K562 (cell line): ENCODE data around the gene PRELID1. TPM values are rescaled to one million over a fixed set of nuclear protein-coding genes. Genes with fewer than 3 reads are reported as not detected.

Source experiments
- ATAC-seq: fragments of 200-7000 bp; cut with Tn5 transposase; 3 replicates; pipeline ENCODE4 v1.9.1; 2020; ENCODE audit warnings: moderate library complexity
- BruUV-seq: library from RNA; stranded (reverse); fragments of 400-500 nt; replicated peaks from 2 replicates; lab custom pipeline; 2021; lab: Mats Ljungman, UMichigan
- CTCF ChIA-PET: fragments of 300-600 bp; formaldehyde crosslinking; extraction: SDS; loops from one replicate; lab custom pipeline; 2021; ENCODE audit warnings: low intra/inter-chr PET ratio; lab: Yijun Ruan, JAX
- POLR2A ChIA-PET: fragments of 300-600, 350-650 bp; sonication (Branson Sonifier 250); formaldehyde crosslinking; extraction: SDS; loops from one replicate; lab custom pipeline; 2021; ENCODE audit warnings: antibody characterized with exemption, inconsistent platforms; lab: Yijun Ruan, JAX
- DNase-seq, 4 experiments: peaks; one replicate each; pipeline versions ENCODE4 v3.0.0 to v3.0.0-alpha.2; 2011 to 2018; ENCODE audit warnings: low spot score in 3 of 4, mixed read lengths in 3 of 4; ENCODE audit errors: extremely low read depth in 1 of 4
- FAIRE-seq: peaks from 2 replicates; lab custom pipeline; 2011; peaks lifted over from hg19 to GRCh38; lab: Jason Lieb, UNC
- H2AFZ ChIP-seq: 2 replicates; pipeline ENCODE4 v1.6.0; 2011; ENCODE audit warnings: low read depth, low read length, control low read depth, inconsistent platforms
- H3K27ac ChIP-seq: fragments of 200-600 bp; 3 replicates; pipeline ENCODE4 v1.8.0; 2011; ENCODE audit warnings: low read depth, mild to moderate bottlenecking, control low read depth, inconsistent platforms, low read length, moderate library complexity, mixed read lengths; ENCODE audit errors: extremely low read depth
- H3K27me3 ChIP-seq, 2 experiments: fragments of 300-600 bp in 1 of 2; 2 replicates in 1 of 2; 3 replicates in 1 of 2; pipeline versions ENCODE4 v1.6.0 to v1.8.0; 2011; ENCODE audit warnings: inconsistent platforms in 2 of 2, low read length in 2 of 2, mild to moderate bottlenecking in 1 of 2, mixed read lengths in 1 of 2, moderate library complexity in 1 of 2; ENCODE audit not compliant: control insufficient read depth in 2 of 2, insufficient read depth in 2 of 2
- H3K36me3 ChIP-seq: fragments of 300-600 bp; 3 replicates; pipeline ENCODE4 v1.8.0; 2011; ENCODE audit warnings: mild to moderate bottlenecking, low read length, inconsistent platforms; ENCODE audit not compliant: control insufficient read depth, insufficient read depth
- H3K4me1 ChIP-seq, 2 experiments: fragments of 200-600 bp in 1 of 2; replicated peaks in 1 of 2; 2 replicates in 1 of 2; 3 replicates in 1 of 2; pipeline versions ENCODE4 v1.5.1 to v1.8.0; 2011; ENCODE audit warnings: inconsistent platforms in 2 of 2, low read length in 2 of 2, mild to moderate bottlenecking in 1 of 2, mixed read lengths in 1 of 2, moderate library complexity in 1 of 2; ENCODE audit not compliant: control insufficient read depth in 2 of 2, insufficient read depth in 2 of 2
- H3K4me2 ChIP-seq: 2 replicates; pipeline ENCODE4 v1.6.1; 2011; ENCODE audit warnings: low read length, control low read depth, inconsistent platforms, mixed read lengths; ENCODE audit not compliant: insufficient read depth
- H3K4me3 ChIP-seq: fragments of 200-600 bp; sonication (generic), shearing (Covaris generic); 2 replicates; pipeline ENCODE4 v1.5.1; 2016; ENCODE audit warnings: control low read depth, inconsistent platforms
- H3K79me2 ChIP-seq: fragments of 200-600 bp; 3 replicates; pipeline ENCODE4 v1.8.0; 2011; ENCODE audit warnings: low read length, inconsistent platforms; ENCODE audit not compliant: control insufficient read depth, insufficient read depth
- H3K9ac ChIP-seq, 2 experiments: 2 replicates each; pipeline versions ENCODE4 v1.6.0 to v1.6.1; 2011; ENCODE audit warnings: low read depth in 2 of 2, low read length in 2 of 2, control low read depth in 1 of 2, inconsistent platforms in 1 of 2, mild to moderate bottlenecking in 1 of 2, mixed read lengths in 1 of 2; ENCODE audit not compliant: insufficient read depth in 1 of 2
- H3K9me1 ChIP-seq: one replicate; pipeline ENCODE4 v1.6.0; 2011; ENCODE audit warnings: inconsistent platforms, mild to moderate bottlenecking, low read length, moderate library complexity; ENCODE audit not compliant: control insufficient read depth, insufficient read depth
- H3K9me3 ChIP-seq: replicated peaks from 2 replicates; pipeline ENCODE4 v1.5.1; 2011; ENCODE audit warnings: low read depth, low read length, inconsistent platforms; ENCODE audit not compliant: control insufficient read depth, insufficient read depth
- H4K20me1 ChIP-seq: replicated peaks from 2 replicates; pipeline ENCODE4 v1.6.1; 2011; ENCODE audit warnings: low read length, inconsistent platforms, mixed read lengths; ENCODE audit not compliant: control insufficient read depth, insufficient read depth
- E2F3 ChIP-seq: fragments of 250-450 bp; sonication (Bioruptor Pico); IDR thresholded peaks from 2 replicates; pipeline ENCODE4 v1.4.0; 2020; ENCODE audit warnings: mild to moderate bottlenecking
- ZBTB49 ChIP-seq: sonication (generic); formaldehyde crosslinking; IDR thresholded peaks from 2 replicates; pipeline ENCODE4 v1.8.0; 2022; ENCODE audit warnings: missing genetic modification reagents, mild to moderate bottlenecking, borderline replicate concordance
- ZNF134 ChIP-seq: fragments of 250-450 bp; sonication (Bioruptor Pico); conservative IDR thresholded peaks from 2 replicates; pipeline ENCODE4 v1.4.0; 2020
- ZNF780A ChIP-seq: fragments of 250-450 bp; sonication (Bioruptor Pico); IDR thresholded peaks from 2 replicates; pipeline ENCODE4 v1.5.0; 2021; ENCODE audit warnings: mild to moderate bottlenecking
- WGBS: fragments of 100-300 bp; shearing (Covaris generic); methylation state at CpG from one replicate; pipeline ENCODE4 v1.1.6; 2016; ENCODE audit warnings: low coverage, mixed read lengths; ENCODE audit not compliant: insufficient coverage; ENCODE audit errors: missing lambda C conversion rate; 5-methylcytosine and 5-hydroxymethylcytosine counted together
- in situ Hi-C: fragments of 300-500 bp; cut with MboI; formaldehyde crosslinking; loops from 4 replicates; pipeline ENCODE4 v1.15.0; 2018; ENCODE audit warnings: inconsistent platforms, mixed read lengths
- intact Hi-C: fragments of 100-400 bp; cut with micrococcal nuclease; formaldehyde crosslinking; loops from 2 replicates; pipeline ENCODE4 v1.14.2; 2022
- polyA plus RNA-seq, 8 experiments: library from polyadenylated mRNA; depleted of rRNA in 4 of 8; stranded (reverse) in 5 of 8; unstranded in 3 of 8; fragments of >200 nt; fragmentation: Nextera tagmentation in 2 of 8; fragmentation: Illumina TruSeq in 1 of 8; extraction: Ambion mirVana in 2 of 8; extraction: Trizol in 1 of 8; gene quantifications; 2 replicates each; pipeline versions ENCODE4 v1.2.1 to v1.2.3, GENCODE V29; 2011 to 2014; ENCODE audit warnings: inconsistent platforms in 1 of 8, missing spikeins in 1 of 8
- total RNA-seq, 7 experiments: library from RNA; depleted of rRNA in 6 of 7; stranded (reverse); fragments of >200 nt in 6 of 7; fragmentation: Illumina TruSeq in 2 of 7; extraction: Trizol in 2 of 7; gene quantifications; 2 replicates each; pipeline versions ENCODE4 v1.2.1 to v1.2.3, GENCODE V29; 2011 to 2021; ENCODE audit warnings: low replicate concordance in 1 of 7
- TF ChIP-seq, protein P1 (sequence below): fragments of 250-450 bp; sonication (Bioruptor Pico); IDR thresholded peaks from 2 replicates; pipeline ENCODE4 v1.4.0; 2020

Gene PRELID1
- total and polyA plus RNA-seq, 9 of the 15 experiments (the other 6 are each of a cell fraction or from before 2014, with no cell fraction given), result 40.1 to 484 (median 340) TPM

DNA sequence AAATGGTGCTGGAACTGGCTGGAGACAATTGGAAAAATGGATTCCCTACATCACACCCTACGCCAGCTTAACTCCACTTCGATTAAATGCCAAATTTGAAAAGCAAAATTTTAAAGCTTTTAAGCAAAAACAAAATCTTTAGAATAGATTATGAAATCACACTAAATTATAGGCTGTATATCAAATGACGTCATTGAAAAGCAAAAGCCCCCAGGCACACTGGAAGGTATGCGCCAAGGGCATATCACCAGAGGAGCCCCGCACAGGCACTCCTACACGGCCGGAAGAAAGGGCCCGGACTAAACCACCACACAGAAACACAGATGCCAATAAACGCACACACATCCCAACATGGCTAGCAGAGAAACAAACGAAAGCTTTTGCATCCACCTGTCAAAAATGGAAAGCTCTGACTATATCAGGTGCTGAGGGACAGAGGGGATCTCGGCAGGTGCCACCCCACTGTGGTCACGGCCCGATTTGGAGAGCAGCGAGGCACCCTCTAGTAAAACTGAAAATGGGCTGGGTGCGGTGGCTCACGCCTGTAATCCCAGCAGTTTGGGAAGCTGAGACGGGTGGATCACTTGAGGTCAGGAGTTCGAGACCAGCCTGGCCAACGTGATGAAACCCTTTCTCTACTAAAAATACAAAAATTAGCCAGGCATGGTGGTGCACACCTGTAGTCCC, 25.1 kb downstream of the PRELID1 start:
- intact Hi-C loops, result no loop called here
- H3K36me3 ChIP-seq, result peaks cover 53% of the 10 kb centered on the region; the same call in 2 of the 3 replicates
- no peak for ATAC-seq
- no TSS peak for BruUV-seq
- FAIRE-seq, result no peak
- no peaks in the 10 kb centered on the region for H3K9me1 ChIP-seq
- H3K4me1 ChIP-seq, result peaks cover 0 to 7% of the 10 kb centered on the region in 2 experiments; a peak in 1 of 5 replicates
- H3K27ac ChIP-seq, result no peak overlapping the region
- H3K27me3 ChIP-seq, result no peaks in the 10 kb centered on the region
- no peak overlapping the region for H3K4me3 ChIP-seq
- in situ Hi-C loops, result no loop called here
- H3K9me3 ChIP-seq, result no peaks in the 10 kb centered on the region
- no peak overlapping the region for H3K4me2 ChIP-seq
- POLR2A ChIA-PET, result interaction anchor here (0.9 to 1.1 kb wide), 3 partner anchors 13 to 23 kb away, joined by 3 to 4 read pairs (median 3); partner anchors contain the start of gene LMAN2
- CTCF ChIA-PET, result no interaction called here
- no peak for DNase-seq
- no peaks in the 10 kb centered on the region for H3K79me2 ChIP-seq
- H4K20me1 ChIP-seq, result no peaks in the 10 kb centered on the region
- TF ChIP-seq ZBTB49 (CRISPR knock-in tag) (no peak), E2F3 (no peak), ZNF134 (CRISPR knock-in tag) (no peak), ZNF780A (CRISPR knock-in tag) (no peak)
- TF ChIP-seq, protein P1, sequence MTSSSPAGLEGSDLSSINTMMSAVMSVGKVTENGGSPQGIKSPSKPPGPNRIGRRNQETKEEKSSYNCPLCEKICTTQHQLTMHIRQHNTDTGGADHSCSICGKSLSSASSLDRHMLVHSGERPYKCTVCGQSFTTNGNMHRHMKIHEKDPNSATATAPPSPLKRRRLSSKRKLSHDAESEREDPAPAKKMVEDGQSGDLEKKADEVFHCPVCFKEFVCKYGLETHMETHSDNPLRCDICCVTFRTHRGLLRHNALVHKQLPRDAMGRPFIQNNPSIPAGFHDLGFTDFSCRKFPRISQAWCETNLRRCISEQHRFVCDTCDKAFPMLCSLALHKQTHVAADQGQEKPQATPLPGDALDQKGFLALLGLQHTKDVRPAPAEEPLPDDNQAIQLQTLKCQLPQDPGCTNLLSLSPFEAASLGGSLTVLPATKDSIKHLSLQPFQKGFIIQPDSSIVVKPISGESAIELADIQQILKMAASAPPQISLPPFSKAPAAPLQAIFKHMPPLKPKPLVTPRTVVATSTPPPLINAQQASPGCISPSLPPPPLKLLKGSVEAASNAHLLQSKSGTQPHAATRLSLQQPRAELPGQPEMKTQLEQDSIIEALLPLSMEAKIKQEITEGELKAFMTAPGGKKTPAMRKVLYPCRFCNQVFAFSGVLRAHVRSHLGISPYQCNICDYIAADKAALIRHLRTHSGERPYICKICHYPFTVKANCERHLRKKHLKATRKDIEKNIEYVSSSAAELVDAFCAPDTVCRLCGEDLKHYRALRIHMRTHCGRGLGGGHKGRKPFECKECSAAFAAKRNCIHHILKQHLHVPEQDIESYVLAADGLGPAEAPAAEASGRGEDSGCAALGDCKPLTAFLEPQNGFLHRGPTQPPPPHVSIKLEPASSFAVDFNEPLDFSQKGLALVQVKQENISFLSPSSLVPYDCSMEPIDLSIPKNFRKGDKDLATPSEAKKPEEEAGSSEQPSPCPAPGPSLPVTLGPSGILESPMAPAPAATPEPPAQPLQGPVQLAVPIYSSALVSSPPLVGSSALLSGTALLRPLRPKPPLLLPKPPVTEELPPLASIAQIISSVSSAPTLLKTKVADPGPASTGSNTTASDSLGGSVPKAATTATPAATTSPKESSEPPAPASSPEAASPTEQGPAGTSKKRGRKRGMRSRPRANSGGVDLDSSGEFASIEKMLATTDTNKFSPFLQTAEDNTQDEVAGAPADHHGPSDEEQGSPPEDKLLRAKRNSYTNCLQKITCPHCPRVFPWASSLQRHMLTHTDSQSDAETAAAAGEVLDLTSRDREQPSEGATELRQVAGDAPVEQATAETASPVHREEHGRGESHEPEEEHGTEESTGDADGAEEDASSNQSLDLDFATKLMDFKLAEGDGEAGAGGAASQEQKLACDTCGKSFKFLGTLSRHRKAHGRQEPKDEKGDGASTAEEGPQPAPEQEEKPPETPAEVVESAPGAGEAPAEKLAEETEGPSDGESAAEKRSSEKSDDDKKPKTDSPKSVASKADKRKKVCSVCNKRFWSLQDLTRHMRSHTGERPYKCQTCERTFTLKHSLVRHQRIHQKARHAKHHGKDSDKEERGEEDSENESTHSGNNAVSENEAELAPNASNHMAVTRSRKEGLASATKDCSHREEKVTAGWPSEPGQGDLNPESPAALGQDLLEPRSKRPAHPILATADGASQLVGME, result no peak
- WGBS, result 88% methylated on average over 19 of the region's 19 CpGs
- H3K9ac ChIP-seq, result no peak overlapping the region
- no peak overlapping the region for H2AFZ ChIP-seq
